NCI-H69 (cell line): ENCODE measurements around the gene DYSF.

ENCODE experiments used
- DNase-seq: peaks from one replicate; lab custom pipeline; 2025; lab: John Stamatoyannopoulos, UW

DYSF gene

GRCh38 chr2:71728036-71728435, 274.7 kb downstream of the DYSF start:
- no peak for DNase-seq

GRCh38 chr2:71730785-71731383, 277.5 kb downstream of the DYSF start:
- no peak for DNase-seq

GRCh38 chr2:71734620-71735019, 281.3 kb downstream of the DYSF start:
- DNase-seq: no peak

GRCh38 chr2:71735676-71736075, 282.3 kb downstream of the DYSF start:
- DNase-seq: no peak
